NCI-H460 (cell line): ENCODE measurements around the gene LCORL. TPM values are rescaled to one million over a fixed set of nuclear protein-coding genes. Genes with fewer than 3 reads are reported as not detected.
"Not testable (repeated sequence)": the region's sequence is repeated elsewhere in the genome, so short reads cannot be mapped to it uniquely, and the experiment has no call there.

Experiments
- DNase-seq: peaks from one replicate; pipeline ENCODE4 v3.0.0-alpha.2; 2016; ENCODE audit warnings: low read depth; ENCODE audit errors: extremely low read depth
- total RNA-seq: library from RNA; depleted of rRNA; stranded (reverse); fragments of >200 nt; shearing (Covaris generic); gene quantifications from 2 replicates; pipeline ENCODE4 v1.2.3, GENCODE V29; 2014

LCORL gene
- total RNA-seq, 1 experiment from 2014 or later: 16.7 TPM

- no peak for DNase-seq
These were observed 155.6 kb downstream of the LCORL start for GRCh38 chr4:17865866-17866363.

GRCh38 chr4:17861906-17862305 is 159.6 kb downstream of the LCORL start:
- DNase-seq: not testable (repeated sequence)

GRCh38 chr4:17859793-17860406 is 161.7 kb downstream of the LCORL start:
- DNase-seq: no peak

- no peak for DNase-seq
These were observed 167.5 kb downstream of the LCORL start for GRCh38 chr4:17854036-17854435.

GRCh38 chr4:17851959-17852358 is 169.6 kb downstream of the LCORL start:
- no peak for DNase-seq

- DNase-seq: not testable (repeated sequence)
These were observed 171.3 kb downstream of the LCORL start for GRCh38 chr4:17850295-17850694.

GRCh38 chr4:17846266-17846665 is 175.3 kb downstream of the LCORL start:
- DNase-seq: no peak

- no peak for DNase-seq
These were observed 197.5 kb downstream of the LCORL start for GRCh38 chr4:17823871-17824669.

- DNase-seq: peak; percentile 50
These were observed 204.5 kb downstream of the LCORL start for GRCh38 chr4:17817027-17817426.

- DNase-seq: no peak
These were observed 205.4 kb downstream of the LCORL start for GRCh38 chr4:17816142-17816541.

- no peak for DNase-seq
These were observed 207.4 kb downstream of the LCORL start for GRCh38 chr4:17814140-17814539.

GRCh38 chr4:17812801-17813200 is 208.8 kb downstream of the LCORL start:
- DNase-seq: no peak

GRCh38 chr4:17812125-17812524 is 209.4 kb downstream of the LCORL start:
- no peak for DNase-seq

- no peak for DNase-seq
These were observed 210.4 kb downstream of the LCORL start for GRCh38 chr4:17811078-17811603.

- DNase-seq: peak; percentile 99
These were observed 211.1 kb downstream of the LCORL start, which contains the start of the genes DCAF16 and NCAPG for GRCh38 chr4:17810260-17811077. TSS of gene DCAF16 (minus strand) at chr4:17810757. CDS start at chr4:17804141, 6,616 bp downstream. TSS of gene NCAPG (plus strand) at chr4:17810979. CDS start at chr4:17811078, 99 bp downstream.

- DNase-seq: no peak
These were observed 211.9 kb downstream of the LCORL start for GRCh38 chr4:17809667-17810066.

- no peak for DNase-seq
These were observed 214.1 kb downstream of the LCORL start for GRCh38 chr4:17807446-17807845.

- DNase-seq: no peak
These were observed 215.9 kb downstream of the LCORL start for GRCh38 chr4:17805580-17806155.

GRCh38 chr4:17797808-17798207 is 223.7 kb downstream of the LCORL start:
- DNase-seq: no peak

- DNase-seq: no peak
These were observed 226.8 kb downstream of the LCORL start for GRCh38 chr4:17794730-17795129.
